Thyroid gland (tissue), 4 donors: ENCODE results near the gene ATP1B2.

Source experiments
- POLR2A ChIP-seq, 2 donors: fragments of 450-650 bp; IDR thresholded peaks; one replicate each; pipeline ENCODE4 v1.6.1; 2017; ENCODE audit warnings: antibody characterized with exemption in 2 of 2, mild to moderate bottlenecking in 2 of 2, moderate library complexity in 1 of 2
- TF ChIP-seq, protein P1 (sequence below), 6 experiments: fragments of 200-600 bp in 3 of 6; fragments of 450-650 bp in 3 of 6; sonication (generic) in 3 of 6; IDR thresholded peaks; one replicate each; pipeline ENCODE4 v1.5.1; 2016 to 2019; ENCODE audit warnings: antibody characterized with exemption in 6 of 6, mild to moderate bottlenecking in 2 of 6, inconsistent platforms in 1 of 6, moderate library complexity in 1 of 6

DNA sequence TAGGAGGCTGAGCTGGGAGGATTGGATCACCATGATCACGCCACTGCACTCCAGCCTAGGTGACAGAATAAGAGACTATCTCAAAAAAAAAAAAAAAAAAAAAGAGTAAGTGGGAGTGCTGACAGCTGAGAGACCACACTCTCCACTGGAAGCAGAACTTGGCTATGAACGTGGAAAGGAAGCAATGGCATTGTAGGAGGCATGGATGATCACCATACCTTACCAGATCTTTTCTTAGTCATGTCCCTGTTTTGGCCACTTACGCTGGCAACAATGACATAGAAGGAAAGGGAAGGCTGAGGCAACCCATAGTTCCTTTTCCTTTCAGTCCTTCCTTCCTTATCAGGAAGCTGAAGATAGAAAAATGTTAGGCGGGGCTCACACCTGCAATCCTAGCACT, 3.7 kb upstream of the ATP1B2 start:
- TF ChIP-seq, protein P1, sequence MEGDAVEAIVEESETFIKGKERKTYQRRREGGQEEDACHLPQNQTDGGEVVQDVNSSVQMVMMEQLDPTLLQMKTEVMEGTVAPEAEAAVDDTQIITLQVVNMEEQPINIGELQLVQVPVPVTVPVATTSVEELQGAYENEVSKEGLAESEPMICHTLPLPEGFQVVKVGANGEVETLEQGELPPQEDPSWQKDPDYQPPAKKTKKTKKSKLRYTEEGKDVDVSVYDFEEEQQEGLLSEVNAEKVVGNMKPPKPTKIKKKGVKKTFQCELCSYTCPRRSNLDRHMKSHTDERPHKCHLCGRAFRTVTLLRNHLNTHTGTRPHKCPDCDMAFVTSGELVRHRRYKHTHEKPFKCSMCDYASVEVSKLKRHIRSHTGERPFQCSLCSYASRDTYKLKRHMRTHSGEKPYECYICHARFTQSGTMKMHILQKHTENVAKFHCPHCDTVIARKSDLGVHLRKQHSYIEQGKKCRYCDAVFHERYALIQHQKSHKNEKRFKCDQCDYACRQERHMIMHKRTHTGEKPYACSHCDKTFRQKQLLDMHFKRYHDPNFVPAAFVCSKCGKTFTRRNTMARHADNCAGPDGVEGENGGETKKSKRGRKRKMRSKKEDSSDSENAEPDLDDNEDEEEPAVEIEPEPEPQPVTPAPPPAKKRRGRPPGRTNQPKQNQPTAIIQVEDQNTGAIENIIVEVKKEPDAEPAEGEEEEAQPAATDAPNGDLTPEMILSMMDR (IDR thresholded peaks at IDR 0.05) = no peak
- no peak for TF ChIP-seq POLR2A (IDR thresholded peaks at IDR 0.05)
